Hematopoietic multipotent progenitor cell treated with erythropoietin and hydrocortisone succinate and interleukin-3 and kit ligand, for 8 days (in vitro differentiated cells): Measurements from ENCODE around the gene MRPS24.
A peak's percentile ranks its signal among the peaks of the same experiment; 100 is the strongest.
"Not testable (repeated sequence)": the region's sequence is repeated elsewhere in the genome, so short reads cannot be mapped to it uniquely, and the experiment has no call there.

ENCODE experiments used
- DNase-seq: peaks from one replicate; pipeline ENCODE4 v3.0.0-alpha.2; 2015

The MRPS24 gene

GRCh38 chr7:43869006-43869866 lies at the start of gene MRPS24:
TSS of gene MRPS24 (minus strand) at chr7:43869517. CDS start at chr7:43869495, 22 bp downstream.
- DNase-seq = peak; percentile 92

- DNase-seq = no peak
Measured at GRCh38 chr7:43915907-43916306, 46.6 kb upstream of the MRPS24 start.

- no peak for DNase-seq
Measured at GRCh38 chr7:43914795-43915194, 45.5 kb upstream of the MRPS24 start.

GRCh38 chr7:43906331-43907010 lies 37.2 kb upstream of the MRPS24 start, which contains the start of gene URGCP:
TSS of gene URGCP (minus strand) at chr7:43906596. CDS start at chr7:43906575, 21 bp downstream.
- DNase-seq = peak; percentile 42

- DNase-seq = peak; percentile 32
Measured at GRCh38 chr7:43905956-43906330, 36.6 kb upstream of the MRPS24 start.

- no peak for DNase-seq
Measured at GRCh38 chr7:43905209-43905946, 36.1 kb upstream of the MRPS24 start.

GRCh38 chr7:43904533-43905208 lies 35.4 kb upstream of the MRPS24 start:
- peak; percentile 5 for DNase-seq

GRCh38 chr7:43902542-43903054 lies 33.3 kb upstream of the MRPS24 start:
- no peak for DNase-seq

- not testable (repeated sequence) for DNase-seq
Measured at GRCh38 chr7:43898571-43898970, 29.3 kb upstream of the MRPS24 start.

- no peak for DNase-seq
Measured at GRCh38 chr7:43895847-43896415, 26.6 kb upstream of the MRPS24 start.

- no peak for DNase-seq
Measured at GRCh38 chr7:43891069-43891955, 22.0 kb upstream of the MRPS24 start.

GRCh38 chr7:43890468-43890867 lies 21.2 kb upstream of the MRPS24 start:
- DNase-seq = no peak

GRCh38 chr7:43888993-43889945 lies 20.0 kb upstream of the MRPS24 start:
- DNase-seq = peak; percentile 61

GRCh38 chr7:43884617-43885016 lies 15.3 kb upstream of the MRPS24 start:
- DNase-seq = no peak

- DNase-seq = no peak
Measured at GRCh38 chr7:43884209-43884608, 14.9 kb upstream of the MRPS24 start.

- no peak for DNase-seq
Measured at GRCh38 chr7:43880596-43880995, 11.3 kb upstream of the MRPS24 start.

- DNase-seq = no peak
Measured at GRCh38 chr7:43879477-43879876, 10.2 kb upstream of the MRPS24 start.

- DNase-seq = no peak
Measured at GRCh38 chr7:43878867-43879266, 9.6 kb upstream of the MRPS24 start.

- DNase-seq = no peak
Measured at GRCh38 chr7:43877968-43878864, 8.9 kb upstream of the MRPS24 start.
